Thoracic aorta (tissue), 2 donors: ENCODE results near the gene MYOG. TPM values are rescaled to one million over a fixed set of nuclear protein-coding genes. Genes with fewer than 3 reads are reported as not detected.

Experiments used
- ATAC-seq: fragments of 150-250 bp; one replicate; pipeline ENCODE4 v1.8.0; 2017; ENCODE audit warnings: low read depth; ENCODE audit not compliant: insufficient number of reproducible peaks, low FRiP score
- DNase-seq: peaks from one replicate; pipeline ENCODE4 v3.0.0-alpha.2; 2020; ENCODE audit warnings: low spot score
- H3K27ac ChIP-seq, 2 donors: fragments of 200-600 bp; sonication (generic); 1 replicate in 1 of 2; 2 replicates in 1 of 2; pipeline ENCODE4 v1.5.1; 2016; ENCODE audit warnings: mild to moderate bottlenecking in 2 of 2, moderate library complexity in 2 of 2
- H3K27me3 ChIP-seq: fragments of 200-600 bp; sonication (generic); replicated peaks from 2 replicates; pipeline ENCODE4 v1.6.0; 2016; ENCODE audit warnings: mild to moderate bottlenecking; ENCODE audit not compliant: insufficient read depth
- H3K36me3 ChIP-seq: fragments of 200-600 bp; sonication (generic); one replicate; pipeline ENCODE4 v1.5.1; 2016
- H3K4me1 ChIP-seq, 2 donors: fragments of 200-600 bp; sonication (generic); 1 replicate in 1 of 2; 2 replicates in 1 of 2; pipeline versions ENCODE4 v1.5.1 to v1.6.0; 2016; ENCODE audit warnings: low read depth in 2 of 2, mild to moderate bottlenecking in 1 of 2; ENCODE audit not compliant: control insufficient read depth in 1 of 2
- H3K4me3 ChIP-seq: fragments of 200-600 bp; sonication (generic); 2 replicates; pipeline ENCODE4 v1.5.1; 2016; ENCODE audit warnings: mild to moderate bottlenecking
- H3K9me3 ChIP-seq: fragments of 200-600 bp; sonication (generic); 2 replicates; pipeline ENCODE4 v1.5.1; 2016
- CTCF ChIP-seq: fragments of 200-600 bp; sonication (generic); IDR thresholded peaks from one replicate; pipeline ENCODE4 v1.5.1; 2019; ENCODE audit warnings: antibody characterized with exemption
- total RNA-seq, 2 donors: library from RNA; depleted of rRNA; stranded (reverse); fragments of >200 nt; gene quantifications; one replicate each; pipeline versions ENCODE4 v1.1.0 to v1.2.3, GENCODE V29; 2016

Gene MYOG
- total RNA-seq, 2 donors from 2014 or later, result not detected

GRCh38 chr1:203121186-203122015 lies 35.6 kb upstream of the MYOG start:
- Histone ChIP-seq H3K27ac (no peak overlapping the region), H3K4me1 (peaks cover under 1 to 14% of the 10 kb centered on the region in 2 donors), H3K9me3 (no peaks in the 10 kb centered on the region), H3K36me3 (no peaks in the 10 kb centered on the region), H3K27me3 (no peaks in the 10 kb centered on the region), H3K4me3 (no peak overlapping the region)
- TF ChIP-seq CTCF, result no peak
- ATAC-seq (no peak), DNase-seq (no peak)

GRCh38 chr1:203120325-203121153 lies 34.7 kb upstream of the MYOG start:
- ATAC-seq, result no peak
- Histone ChIP-seq H3K9me3 (no peaks in the 10 kb centered on the region), H3K4me1 (peaks cover 0 to 9% of the 10 kb centered on the region in 2 donors), H3K27ac (no peak overlapping the region), H3K36me3 (no peaks in the 10 kb centered on the region), H3K27me3 (no peaks in the 10 kb centered on the region), H3K4me3 (no peak overlapping the region)
- no peak for TF ChIP-seq CTCF
- no peak for DNase-seq

GRCh38 chr1:203117611-203118575 lies 32.1 kb upstream of the MYOG start:
- Histone ChIP-seq H3K27me3 (no peaks in the 10 kb centered on the region), H3K4me3 (no peak overlapping the region)
- ATAC-seq, result no peak

GRCh38 chr1:203116091-203116820 lies 30.4 kb upstream of the MYOG start:
- Histone ChIP-seq H3K9me3 (no peaks in the 10 kb centered on the region), H3K36me3 (no peaks in the 10 kb centered on the region), H3K4me3 (no peak overlapping the region), H3K27me3 (no peaks in the 10 kb centered on the region), H3K4me1 (peaks cover 0 to 9% of the 10 kb centered on the region in 2 donors), H3K27ac (no peak overlapping the region)
- DNase-seq (no peak), ATAC-seq (no peak)
- no peak for TF ChIP-seq CTCF

More at GRCh38 chr1:203117611-203118575, 32.1 kb upstream of the MYOG start:
- peaks cover 0 to 9% of the 10 kb centered on the region in 2 donors for H3K4me1 ChIP-seq
- DNase-seq, result no peak
- H3K9me3 ChIP-seq, result no peaks in the 10 kb centered on the region
- no peaks in the 10 kb centered on the region for H3K36me3 ChIP-seq
- TF ChIP-seq CTCF, result peak; percentile 74
- H3K27ac ChIP-seq, result no peak overlapping the region
